HCEC 1CT (cell line): ENCODE data around the gene ECD.
A peak's percentile ranks its signal among the peaks of the same experiment; 100 is the strongest.
"Not testable (repeated sequence)": the region's sequence is repeated elsewhere in the genome, so short reads cannot be mapped to it uniquely, and the experiment has no call there.

ENCODE experiments used
- DNase-seq: peaks from one replicate; pipeline ENCODE4 v3.0.0-alpha.2; 2017

The ECD gene

GRCh38 chr10:73159038-73159648 is 8.7 kb downstream of the ECD start:
- DNase-seq = peak; percentile 42

- no peak for DNase-seq
These were observed 11.8 kb downstream of the ECD start for GRCh38 chr10:73156054-73156453.

GRCh38 chr10:73152009-73152408 is 15.8 kb downstream of the ECD start:
- DNase-seq = no peak

DNA sequence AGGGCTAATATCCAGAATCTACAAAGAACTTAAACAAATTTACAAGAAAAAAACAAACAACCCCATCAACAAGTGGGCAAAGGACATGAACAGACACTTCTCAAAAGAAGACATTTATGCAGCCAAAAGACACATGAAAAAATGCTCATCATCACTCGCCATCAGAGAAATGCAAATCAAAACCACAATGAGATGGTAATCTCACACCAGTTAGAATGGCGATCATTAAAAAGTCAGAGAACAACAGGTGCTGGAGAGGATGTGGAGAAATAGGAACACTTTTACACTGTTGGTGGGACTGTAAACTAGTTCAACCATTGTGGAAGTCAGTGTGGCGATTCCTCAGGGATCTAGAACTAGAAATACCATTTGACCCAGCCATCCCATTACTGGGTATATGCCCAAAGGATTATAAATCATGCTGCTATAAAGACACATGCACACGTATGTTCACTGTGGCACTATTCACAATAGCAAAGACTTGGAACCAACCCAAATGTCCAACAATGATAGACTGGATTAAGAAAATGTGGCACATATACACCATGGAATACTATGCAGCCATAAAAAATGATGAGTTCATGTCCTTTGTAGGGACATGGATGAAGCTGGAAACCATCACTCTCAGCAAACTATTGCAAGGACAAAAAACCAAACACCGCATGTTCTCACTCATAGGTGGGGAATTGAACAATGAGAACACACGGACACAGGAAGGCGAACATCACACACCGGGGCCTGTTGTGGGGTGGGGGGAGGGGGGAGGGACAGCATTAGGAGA is 17.0 kb downstream of the ECD start:
- DNase-seq = not testable (repeated sequence)

- DNase-seq = no peak
These were observed 26.2 kb downstream of the ECD start for GRCh38 chr10:73141603-73142002.

GRCh38 chr10:73139251-73139650 is 28.6 kb downstream of the ECD start:
- DNase-seq = no peak

- peak; percentile 28 for DNase-seq
These were observed 31.2 kb downstream of the ECD start for GRCh38 chr10:73136627-73137026.

GRCh38 chr10:73134727-73135126 is 33.1 kb downstream of the ECD start:
- no peak for DNase-seq

DNA sequence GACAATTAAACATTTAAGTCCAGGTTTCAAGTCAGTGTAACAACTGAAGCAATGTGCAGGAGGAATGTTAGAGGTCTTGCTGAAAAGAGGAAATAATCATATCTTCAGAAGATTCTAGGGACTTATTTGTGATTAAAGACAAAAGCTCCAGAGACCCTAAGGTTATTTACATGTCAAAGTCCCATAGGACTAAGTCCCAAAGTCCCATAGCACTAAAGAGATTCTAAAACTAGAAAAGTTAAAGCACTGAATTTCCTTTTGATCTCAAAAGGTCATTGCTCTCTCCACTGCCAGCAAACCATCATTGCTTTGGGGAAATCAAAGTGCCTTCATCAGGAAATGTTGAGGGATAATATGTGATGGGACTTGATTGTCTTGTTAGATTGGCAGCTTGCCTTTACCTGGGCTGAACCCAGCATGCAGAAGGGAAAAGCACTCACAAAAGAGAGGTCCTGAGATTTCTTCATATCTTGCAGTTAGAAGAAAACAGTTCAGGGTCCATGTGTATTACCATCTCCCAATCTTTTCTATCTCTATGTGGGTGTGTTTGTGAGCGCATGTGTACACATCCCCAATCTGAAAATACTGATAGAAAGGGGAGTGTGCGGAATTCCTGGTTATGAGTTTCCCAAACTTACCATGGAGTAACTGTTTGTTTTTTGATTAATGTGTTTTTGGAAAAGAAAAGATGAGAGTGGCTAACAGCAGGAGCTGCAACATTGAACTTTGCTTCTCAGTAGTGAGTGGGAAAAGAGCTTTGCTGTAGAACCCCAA is 35.7 kb downstream of the ECD start:
- no peak for DNase-seq

DNA sequence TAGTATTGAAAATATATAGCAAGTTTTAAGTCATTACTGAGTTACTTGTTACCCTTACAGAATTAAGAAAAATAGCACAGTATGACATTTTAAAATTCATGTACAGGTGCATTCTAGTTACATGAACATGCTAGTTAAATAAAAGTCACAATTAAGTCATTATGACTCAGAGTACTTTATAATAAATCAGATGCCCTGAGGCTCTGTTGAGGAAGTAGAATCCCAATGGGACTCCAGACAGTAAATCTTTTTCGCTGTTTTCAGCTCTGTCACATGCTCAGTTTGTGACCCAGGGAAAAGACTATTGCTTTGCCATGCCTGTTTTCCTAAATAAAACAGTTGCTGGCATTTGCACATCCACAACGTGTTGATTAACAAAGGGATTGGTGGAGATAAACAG is 36.5 kb downstream of the ECD start:
- no peak for DNase-seq

- no peak for DNase-seq
These were observed 41.5 kb downstream of the ECD start for GRCh38 chr10:73126343-73126742.

GRCh38 chr10:73119952-73120351 is 47.9 kb downstream of the ECD start:
- DNase-seq = no peak

DNA sequence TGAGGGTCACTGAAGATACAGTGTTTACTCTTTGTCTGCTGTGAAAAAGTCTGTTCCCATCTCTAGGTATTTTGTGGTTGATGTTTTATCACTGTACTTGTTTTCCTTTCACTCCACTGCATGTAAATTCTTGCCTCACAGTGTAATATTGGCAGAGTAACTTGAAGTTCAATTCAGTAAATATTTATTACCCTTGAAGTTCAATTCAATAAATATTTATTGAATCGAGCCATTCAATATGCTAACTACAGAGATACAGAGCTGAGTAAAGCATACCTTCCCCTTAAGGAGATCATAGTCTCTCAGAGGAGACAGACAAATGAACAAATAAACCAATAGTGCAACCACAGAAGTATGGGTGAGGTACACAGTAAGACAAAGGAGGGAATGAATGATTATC is 48.4 kb downstream of the ECD start:
- DNase-seq = no peak

GRCh38 chr10:73117976-73118743 is 49.6 kb downstream of the ECD start:
- peak; percentile 74 for DNase-seq

GRCh38 chr10:73116017-73116416 is 51.8 kb downstream of the ECD start:
- no peak for DNase-seq

GRCh38 chr10:73113551-73113950 is 54.3 kb downstream of the ECD start:
- peak; percentile 65 for DNase-seq

DNA sequence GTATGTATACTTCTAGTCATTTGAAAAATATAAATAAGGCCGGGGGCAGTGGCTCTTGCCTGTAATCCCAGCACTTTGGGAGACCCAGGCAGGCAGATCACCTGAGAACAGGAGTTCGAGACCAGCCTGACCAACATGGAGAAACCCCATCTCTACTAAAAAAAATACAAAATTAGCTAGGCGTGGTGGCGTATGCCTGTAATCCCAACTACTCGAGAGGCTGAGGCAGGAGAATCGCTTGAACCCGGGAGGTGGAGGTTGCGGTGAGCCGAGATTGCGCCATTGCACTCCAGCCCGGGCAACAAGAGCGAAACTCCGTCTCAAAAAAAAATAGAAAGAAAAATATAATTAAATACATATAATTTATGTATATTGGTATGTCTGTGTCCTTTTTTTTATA is 55.8 kb downstream of the ECD start:
- DNase-seq = not testable (repeated sequence)

GRCh38 chr10:73110345-73110849 is 57.4 kb downstream of the ECD start, which contains the start of gene NUDT13:
Gene NUDT13 (plus strand): TSS chr10:73110455. CDS start chr10:73114366, 3,911 bp downstream.
- peak; percentile 68 for DNase-seq

GRCh38 chr10:73109248-73109652 is 58.6 kb downstream of the ECD start:
- not testable (repeated sequence) for DNase-seq

- DNase-seq = no peak
These were observed 61.5 kb downstream of the ECD start for GRCh38 chr10:73106301-73106700.

DNA sequence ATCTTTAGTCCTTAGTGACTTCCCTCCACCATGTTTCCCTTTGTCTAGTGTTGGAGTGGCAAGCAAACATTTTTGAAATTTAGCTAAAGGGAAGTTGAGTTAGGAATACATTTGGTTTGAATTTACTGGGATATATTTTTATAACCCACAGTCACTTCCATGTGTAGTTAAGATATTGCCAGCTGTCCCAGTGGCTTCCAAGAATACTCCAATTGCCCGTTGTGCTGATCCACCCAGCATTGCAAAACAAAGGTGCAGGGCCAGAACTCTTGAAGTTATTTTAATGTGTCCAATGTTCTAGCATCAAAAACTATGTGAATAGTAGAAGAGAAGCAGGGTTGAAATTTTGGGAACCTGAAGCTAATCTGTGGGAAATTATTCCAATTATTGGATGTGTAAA is 68.7 kb downstream of the ECD start:
- DNase-seq = no peak

GRCh38 chr10:73097305-73097670 is 70.5 kb downstream of the ECD start:
- DNase-seq = no peak
